Measurements from ENCODE around the gene SRSF5. TPM values are rescaled to one million over a fixed set of nuclear protein-coding genes. Genes with fewer than 3 reads are reported as not detected.

SRSF5 gene
- total and polyA plus RNA-seq, 2 donors (not counting 3 experiments of a cell fraction or from before 2014, with no cell fraction given): 192 to 253 TPM

- Histone ChIP-seq H3K27ac (ENCODE audit: insufficient read depth, low read depth, low read length) (no peak overlapping the region), H4K20me1 (replicated peaks; ENCODE audit: control insufficient read depth, extremely low read depth, insufficient read depth, low read length) (no peaks in the 10 kb centered on the region), H3K9ac (replicated peaks; ENCODE audit: extremely low read depth, insufficient read depth, low read length) (no peak overlapping the region), H3K9me1 (replicated peaks; ENCODE audit: control insufficient read depth, extremely low read depth, insufficient read depth, low read length) (no peaks in the 10 kb centered on the region), H3K4me3 (replicated peaks in 1 of 3; ENCODE audit: insufficient read depth in 1 of 3, low read depth in 1 of 3, low read length in 3 of 3) (no peak overlapping the region), H2AFZ (ENCODE audit: low read depth, low read length) (no peak overlapping the region), H3K36me3 (ENCODE audit: control insufficient read depth in 2 of 2, extremely low read depth in 1 of 2, insufficient read depth in 2 of 2, low read length in 2 of 2) (no peaks in the 10 kb centered on the region), H3K9me3 (replicated peaks; ENCODE audit: control insufficient read depth, insufficient read depth, low read length) (no peaks in the 10 kb centered on the region), H3K27me3 (ENCODE audit: control insufficient read depth in 2 of 2, insufficient read depth in 2 of 2, low read length in 2 of 2) (peaks cover 3 to 4% of the 10 kb centered on the region in 2 experiments), H3K4me2 (ENCODE audit: insufficient read depth, low read length) (no peak overlapping the region), H3K79me2 (ENCODE audit: control insufficient read depth, insufficient read depth, low read length) (no peaks in the 10 kb centered on the region), H3K4me1 (ENCODE audit: control insufficient read depth, extremely low read depth, insufficient read depth, low read length) (no peaks in the 10 kb centered on the region)
- ChIA-PET POLR2A (no interaction called here), CTCF (interaction anchor here (0.5 to 9.8 kb wide), 3 partner anchors 183 to 252 kb away, joined by 4 to 255 read pairs (median 61); no protein-coding TSS in a partner anchor)
- TF ChIP-seq FOS (IDR thresholded peaks at IDR 0.05; ENCODE audit: borderline replicate concordance, insufficient read depth, low read length) (no peak), JUN (IDR thresholded peaks at IDR 0.05; ENCODE audit: borderline replicate concordance, insufficient read depth, insufficient read length, low read depth) (no peak), MYC (IDR thresholded peaks at IDR 0.05; ENCODE audit: low read depth, low read length) (no peak), GATA2 (IDR thresholded peaks at IDR 0.05; ENCODE audit: insufficient read depth, insufficient read length, low read depth, low read length) (no peak), EZH2 (IDR thresholded peaks at IDR 0.05; ENCODE audit: borderline replicate concordance, low read depth, low read length, severe bottlenecking) (no peak), POLR2A (IDR thresholded peaks at IDR 0.05; ENCODE audit: low read depth, low read length) (no peak), POLR2AphosphoS5 (IDR thresholded peaks at IDR 0.05; ENCODE audit: insufficient read depth, low read depth, low read length) (no peak), CTCF (IDR thresholded peaks at IDR 0.05; ENCODE audit: extremely low read depth in 1 of 2, insufficient read depth in 1 of 2, low read depth in 1 of 2, low read length in 2 of 2) (no peak)
- TF ChIP-seq, protein P1, sequence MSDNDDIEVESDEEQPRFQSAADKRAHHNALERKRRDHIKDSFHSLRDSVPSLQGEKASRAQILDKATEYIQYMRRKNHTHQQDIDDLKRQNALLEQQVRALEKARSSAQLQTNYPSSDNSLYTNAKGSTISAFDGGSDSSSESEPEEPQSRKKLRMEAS (IDR thresholded peaks at IDR 0.05; ENCODE audit: insufficient read depth, insufficient read length): no peak
- no TSS peak for BruUV-seq (replicated peaks)
- no peak for DNase-seq (ENCODE audit: low read depth, low spot score)
- intact Hi-C loops (cut with micrococcal nuclease): no loop called here
- FAIRE-seq: no peak
- dilution Hi-C loops (cut with MboI; ENCODE audit: extremely low pct_ligation_motif_present, low sequenced_read_pairs): no loop called here
Measured at GRCh38 chr14:69820991-69821390, 54.0 kb downstream of the SRSF5 start.

Small RNA genes lying within 50 kb of the gene (small RNA-seq; reads per million reads assigned to genes)
- gene RF00614 (ENCODE audit: insufficient read depth, insufficient read length, low read depth, low replicate concordance): not detected

Other genes starting within 250 kb of the SRSF5 start
- not detected in 2 replicates for gene CCDC177, start 192.3 kb upstream of the SRSF5 start, total RNA-seq
- gene CCDC177, start 192.3 kb upstream of the SRSF5 start, polyA plus RNA-seq: not detected in 2 replicates
- 19.5 and 29.0 TPM in 2 replicates for gene SUSD6, start 155.5 kb upstream of the SRSF5 start, total RNA-seq
- 11.7 and 13.4 TPM in 2 replicates for gene SUSD6, start 155.5 kb upstream of the SRSF5 start, polyA plus RNA-seq
- not detected in 2 replicates for gene SLC10A1, start 30.1 kb downstream of the SRSF5 start, total RNA-seq
- gene SLC10A1, start 30.1 kb downstream of the SRSF5 start, polyA plus RNA-seq: not detected in 2 replicates
- 0.78 and 0.97 TPM in 2 replicates for gene SMOC1, start 112.3 kb downstream of the SRSF5 start, total RNA-seq
- gene SMOC1, start 112.3 kb downstream of the SRSF5 start, polyA plus RNA-seq: 0.94 and 1.1 TPM in 2 replicates

Data from endothelial cell of umbilical vein (primary cell).